ENCODE data around the gene RPRD1B.

DNA sequence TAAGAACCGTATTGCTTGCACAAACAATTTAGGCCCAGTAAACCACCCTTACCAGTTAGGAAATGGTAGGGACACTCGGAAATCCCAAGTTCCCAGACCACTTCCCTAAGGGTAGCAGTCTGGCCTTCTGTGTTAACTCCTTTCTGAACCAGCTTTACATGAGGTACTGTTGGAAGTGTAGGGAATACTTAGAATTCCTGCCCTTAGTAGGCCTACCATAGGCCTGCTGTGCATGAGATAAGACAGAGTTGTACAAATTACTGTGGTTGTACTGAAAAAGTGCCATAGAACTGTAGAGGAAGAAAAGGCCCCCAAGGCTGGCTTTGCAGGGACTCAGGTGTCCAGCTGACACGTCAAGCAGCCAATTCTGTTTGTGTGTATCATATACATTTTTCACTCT lies 11.1 kb downstream of the RPRD1B start:
- no peak for TF ChIP-seq CTCF (IDR thresholded peaks at IDR 0.05; ENCODE audit: extremely low read depth in 1 of 2, insufficient read depth in 1 of 2, low read depth in 1 of 2, low read length in 2 of 2)
- TF ChIP-seq FOS (IDR thresholded peaks at IDR 0.05; ENCODE audit: borderline replicate concordance, insufficient read depth, low read length), result no peak
- no peak for TF ChIP-seq POLR2A (IDR thresholded peaks at IDR 0.05; ENCODE audit: low read depth, low read length)
- TF ChIP-seq MYC (IDR thresholded peaks at IDR 0.05; ENCODE audit: low read depth, low read length), result no peak
- no peak for TF ChIP-seq POLR2AphosphoS5 (IDR thresholded peaks at IDR 0.05; ENCODE audit: insufficient read depth, low read depth, low read length)
- no peak for TF ChIP-seq EZH2 (IDR thresholded peaks at IDR 0.05; ENCODE audit: borderline replicate concordance, low read depth, low read length, severe bottlenecking)
- no peak for TF ChIP-seq MAX (IDR thresholded peaks at IDR 0.05; ENCODE audit: insufficient read depth, insufficient read length)
- no peak for TF ChIP-seq GATA2 (IDR thresholded peaks at IDR 0.05; ENCODE audit: insufficient read depth, insufficient read length, low read depth, low read length)
- TF ChIP-seq JUN (IDR thresholded peaks at IDR 0.05; ENCODE audit: borderline replicate concordance, insufficient read depth, insufficient read length, low read depth), result no peak
